GM19238 (cell line): ENCODE measurements around the gene ACSF3.

ENCODE experiments used
- DNase-seq: peaks from one replicate; pipeline ENCODE4 v3.0.0; 2011; ENCODE audit warnings: low spot score; ENCODE audit not compliant: insufficient read length

The ACSF3 gene

GRCh38 chr16:89123001-89123830, 29.6 kb downstream of the ACSF3 start:
- DNase-seq, result no peak

- no peak for DNase-seq
Measured at GRCh38 chr16:89123831-89124100, 30.1 kb downstream of the ACSF3 start.

GRCh38 chr16:89129378-89129777, 35.7 kb downstream of the ACSF3 start:
- no peak for DNase-seq

GRCh38 chr16:89130448-89130847, 36.8 kb downstream of the ACSF3 start:
- no peak for DNase-seq

GRCh38 chr16:89131783-89132182, 38.1 kb downstream of the ACSF3 start:
- DNase-seq, result no peak

- DNase-seq, result no peak
Measured at GRCh38 chr16:89132194-89133005, 38.7 kb downstream of the ACSF3 start.

GRCh38 chr16:89133457-89134127, 39.9 kb downstream of the ACSF3 start:
- DNase-seq, result no peak

- no peak for DNase-seq
Measured at GRCh38 chr16:89134269-89134668, 40.6 kb downstream of the ACSF3 start.

GRCh38 chr16:89135166-89135565, 41.5 kb downstream of the ACSF3 start:
- DNase-seq, result no peak

- no peak for DNase-seq
Measured at GRCh38 chr16:89135971-89136765, 42.5 kb downstream of the ACSF3 start.

GRCh38 chr16:89136931-89137330, 43.3 kb downstream of the ACSF3 start:
- DNase-seq, result no peak

- DNase-seq, result no peak
Measured at GRCh38 chr16:89137666-89138512, 44.2 kb downstream of the ACSF3 start.

- DNase-seq, result no peak
Measured at GRCh38 chr16:89138513-89138795, 44.8 kb downstream of the ACSF3 start.

GRCh38 chr16:89138843-89139520, 45.3 kb downstream of the ACSF3 start:
- no peak for DNase-seq

GRCh38 chr16:89139907-89140361, 46.3 kb downstream of the ACSF3 start:
- DNase-seq, result no peak

GRCh38 chr16:89140401-89140800, 46.7 kb downstream of the ACSF3 start:
- no peak for DNase-seq

GRCh38 chr16:89140981-89141883, 47.6 kb downstream of the ACSF3 start:
- no peak for DNase-seq

- no peak for DNase-seq
Measured at GRCh38 chr16:89141884-89142267, 48.2 kb downstream of the ACSF3 start.
